GM23338 (cell line): ENCODE results near the gene CACTIN.

Source experiments
- CTCF ChIP-seq, 2 experiments: fragments of 200-600 bp in 1 of 2; sonication (generic) in 1 of 2; conservative IDR thresholded peaks; 2 replicates each; pipeline versions ENCODE4 v1.5.1 to v1.6.1; 2016 to 2017; ENCODE audit warnings: antibody characterized with exemption in 2 of 2, low read depth in 2 of 2, mild to moderate bottlenecking in 2 of 2, moderate library complexity in 1 of 2
- TF ChIP-seq, protein P1 (sequence below): IDR thresholded peaks from one replicate; pipeline ENCODE4 v1.6.1; 2018; ENCODE audit warnings: antibody characterized with exemption; ENCODE audit not compliant: unreplicated experiment

DNA sequence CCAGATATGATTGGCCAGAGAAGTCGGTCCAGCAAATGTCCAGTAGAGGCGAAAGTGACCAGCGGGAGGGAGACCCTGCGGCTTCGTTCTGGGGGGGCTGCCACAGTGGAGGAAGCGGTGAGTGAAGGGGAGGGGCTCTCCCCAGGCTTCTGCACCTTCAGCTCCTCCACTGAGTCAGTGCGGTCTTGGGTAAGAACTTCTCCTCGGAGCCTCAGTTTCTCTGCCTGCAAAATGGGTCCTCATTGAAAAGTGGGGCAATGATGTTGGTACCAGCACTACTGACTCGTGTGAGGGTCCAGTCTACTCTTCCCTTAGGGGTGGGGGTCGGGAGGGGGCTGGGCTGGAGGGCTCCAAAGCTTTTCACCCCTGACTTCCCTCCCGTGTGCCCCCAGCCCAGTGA is 37.2 kb downstream of the CACTIN start:
- TF ChIP-seq, protein P1, sequence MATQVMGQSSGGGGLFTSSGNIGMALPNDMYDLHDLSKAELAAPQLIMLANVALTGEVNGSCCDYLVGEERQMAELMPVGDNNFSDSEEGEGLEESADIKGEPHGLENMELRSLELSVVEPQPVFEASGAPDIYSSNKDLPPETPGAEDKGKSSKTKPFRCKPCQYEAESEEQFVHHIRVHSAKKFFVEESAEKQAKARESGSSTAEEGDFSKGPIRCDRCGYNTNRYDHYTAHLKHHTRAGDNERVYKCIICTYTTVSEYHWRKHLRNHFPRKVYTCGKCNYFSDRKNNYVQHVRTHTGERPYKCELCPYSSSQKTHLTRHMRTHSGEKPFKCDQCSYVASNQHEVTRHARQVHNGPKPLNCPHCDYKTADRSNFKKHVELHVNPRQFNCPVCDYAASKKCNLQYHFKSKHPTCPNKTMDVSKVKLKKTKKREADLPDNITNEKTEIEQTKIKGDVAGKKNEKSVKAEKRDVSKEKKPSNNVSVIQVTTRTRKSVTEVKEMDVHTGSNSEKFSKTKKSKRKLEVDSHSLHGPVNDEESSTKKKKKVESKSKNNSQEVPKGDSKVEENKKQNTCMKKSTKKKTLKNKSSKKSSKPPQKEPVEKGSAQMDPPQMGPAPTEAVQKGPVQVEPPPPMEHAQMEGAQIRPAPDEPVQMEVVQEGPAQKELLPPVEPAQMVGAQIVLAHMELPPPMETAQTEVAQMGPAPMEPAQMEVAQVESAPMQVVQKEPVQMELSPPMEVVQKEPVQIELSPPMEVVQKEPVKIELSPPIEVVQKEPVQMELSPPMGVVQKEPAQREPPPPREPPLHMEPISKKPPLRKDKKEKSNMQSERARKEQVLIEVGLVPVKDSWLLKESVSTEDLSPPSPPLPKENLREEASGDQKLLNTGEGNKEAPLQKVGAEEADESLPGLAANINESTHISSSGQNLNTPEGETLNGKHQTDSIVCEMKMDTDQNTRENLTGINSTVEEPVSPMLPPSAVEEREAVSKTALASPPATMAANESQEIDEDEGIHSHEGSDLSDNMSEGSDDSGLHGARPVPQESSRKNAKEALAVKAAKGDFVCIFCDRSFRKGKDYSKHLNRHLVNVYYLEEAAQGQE: no peak
- TF ChIP-seq CTCF (conservative IDR thresholded peaks at IDR 0.05; ENCODE audit: low read depth in 2 of 2): no peak
